Inflammatory macrophage treated with lipopolysaccharide for 1 hour (primary cell): ENCODE measurements around the gene GAPDHS.

Experiments
- DNase-seq, 2 donors: peaks; one replicate each; pipeline ENCODE4 v3.0.0-alpha.2; 2020 to 2022

GAPDHS gene

GRCh38 chr19:35558400-35559280 lies 25.4 kb downstream of the GAPDHS start:
- DNase-seq, result no peak

- no peak for DNase-seq
These were observed 26.0 kb downstream of the GAPDHS start for GRCh38 chr19:35559281-35559659.

- DNase-seq, result no peak
These were observed 26.5 kb downstream of the GAPDHS start for GRCh38 chr19:35559781-35560180.

- DNase-seq, result no peak
These were observed 27.0 kb downstream of the GAPDHS start for GRCh38 chr19:35560271-35560670.

- DNase-seq, result no peak
These were observed 27.4 kb downstream of the GAPDHS start for GRCh38 chr19:35560677-35561076.

- no peak for DNase-seq
These were observed 28.2 kb downstream of the GAPDHS start for GRCh38 chr19:35561436-35561835.

GRCh38 chr19:35562336-35562735 lies 29.1 kb downstream of the GAPDHS start:
- no peak for DNase-seq

GRCh38 chr19:35562776-35563175 lies 29.5 kb downstream of the GAPDHS start:
- DNase-seq, result no peak

- no peak for DNase-seq
These were observed 30.1 kb downstream of the GAPDHS start, which contains the start of gene ATP4A for GRCh38 chr19:35563207-35563829. ATP4A (minus strand) TSS chr19:35563658; CDS start chr19:35563629, 29 bp downstream.

- no peak for DNase-seq
These were observed 32.0 kb downstream of the GAPDHS start for GRCh38 chr19:35565016-35565856.

- no peak for DNase-seq
These were observed 33.5 kb downstream of the GAPDHS start for GRCh38 chr19:35566738-35567137.

GRCh38 chr19:35569281-35569781 lies 36.1 kb downstream of the GAPDHS start:
- no peak for DNase-seq

GRCh38 chr19:35571406-35571965 lies 38.2 kb downstream of the GAPDHS start:
- no peak for DNase-seq

GRCh38 chr19:35577918-35578317 lies 44.7 kb downstream of the GAPDHS start:
- DNase-seq, result no peak

GRCh38 chr19:35578707-35579106 lies 45.5 kb downstream of the GAPDHS start:
- DNase-seq, result no peak

- DNase-seq, result no peak
These were observed 49.5 kb downstream of the GAPDHS start for GRCh38 chr19:35582760-35583159.

GRCh38 chr19:35585848-35586247 lies 52.6 kb downstream of the GAPDHS start, which contains the start of gene PMIS2:
PMIS2 (plus strand) TSS chr19:35586173; CDS start chr19:35586260, 87 bp downstream.
- DNase-seq, result no peak

- DNase-seq, result no peak
These were observed 54.1 kb downstream of the GAPDHS start for GRCh38 chr19:35587321-35587720.

GRCh38 chr19:35590875-35591274 lies 57.6 kb downstream of the GAPDHS start:
- DNase-seq, result no peak

- peak in 1 of 2 donors; percentile 25 for DNase-seq
These were observed 59.0 kb downstream of the GAPDHS start for GRCh38 chr19:35592226-35592625.
